ENCODE data around the gene PHTF2.

The PHTF2 gene

DNA sequence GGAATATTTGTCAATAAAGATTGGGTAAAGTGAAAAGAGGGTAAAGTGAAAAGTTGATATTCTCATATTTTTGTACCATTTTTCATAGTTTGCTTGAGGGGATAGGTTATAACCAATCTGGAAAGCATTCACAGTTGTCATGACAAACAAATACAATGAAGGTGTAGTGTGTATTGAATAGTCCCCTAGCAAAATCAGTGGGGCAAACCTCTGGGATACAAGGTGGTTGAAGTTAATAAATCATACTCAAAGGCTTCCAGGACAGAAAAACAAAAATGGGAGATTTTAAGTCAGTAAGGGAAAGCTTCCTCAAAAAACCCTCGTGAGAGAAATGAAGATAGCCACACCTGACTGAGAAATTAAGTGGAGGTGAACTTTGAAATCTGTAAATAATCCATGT, 39.4 kb downstream of the PHTF2 start:
- Histone ChIP-seq H3K4me2 (ENCODE audit: low read length) (no peak overlapping the region), H3K23ac (ENCODE audit: low read length) (no peak overlapping the region), H3K79me1 (ENCODE audit: low read length) (peaks cover 6% of the 10 kb centered on the region), H2BK120ac (ENCODE audit: insufficient read depth, low read length, poor library complexity) (no peak overlapping the region), H2AFZ (ENCODE audit: insufficient read depth, low read length, poor library complexity) (no peak overlapping the region), H4K12ac (ENCODE audit: low read depth, low read length) (no peak overlapping the region), H3K18ac (ENCODE audit: low read length) (no peak overlapping the region), H3K27ac (ENCODE audit: low read depth, low read length) (no peak overlapping the region), H2BK12ac (ENCODE audit: low read length) (no peak overlapping the region), H3K4ac (ENCODE audit: low read depth, low read length) (no peak overlapping the region), H4K91ac (ENCODE audit: low read depth, low read length) (no peak overlapping the region), H4K8ac (ENCODE audit: low read depth, low read length) (no peak overlapping the region), H2BK5ac (ENCODE audit: low read depth, low read length, poor library complexity) (no peak overlapping the region), H3K4me1 (ENCODE audit: control insufficient read depth in 1 of 2, insufficient read depth in 2 of 2, low read length in 2 of 2) (peaks cover 2% of the 10 kb centered on the region in 2 experiments), H3K36me3 (ENCODE audit: control insufficient read depth in 1 of 2, insufficient read depth in 2 of 2, low read length in 2 of 2) (no peaks in the 10 kb centered on the region), H3K9me3 (ENCODE audit: insufficient read depth, low read depth, low read length) (no peaks in the 10 kb centered on the region), H3K79me2 (ENCODE audit: control insufficient read depth, insufficient read depth, low read length, poor library complexity) (peaks cover 2% of the 10 kb centered on the region), H2AK5ac (ENCODE audit: low read length) (no peak overlapping the region), H3K9ac (ENCODE audit: low read length) (no peak overlapping the region), H3K14ac (ENCODE audit: low read length) (no peak overlapping the region), H3K27me3 (ENCODE audit: insufficient read depth, low read length) (no peaks in the 10 kb centered on the region), H3K4me3 (ENCODE audit: low read depth, low read length) (no peak overlapping the region)
- peak in 1 of 2 donors; percentile 47 for DNase-seq
- WGBS (ENCODE audit: extremely low coverage, insufficient coverage, insufficient read length) = no CpG with 5 or more reads among the region's 1 CpG

DNA sequence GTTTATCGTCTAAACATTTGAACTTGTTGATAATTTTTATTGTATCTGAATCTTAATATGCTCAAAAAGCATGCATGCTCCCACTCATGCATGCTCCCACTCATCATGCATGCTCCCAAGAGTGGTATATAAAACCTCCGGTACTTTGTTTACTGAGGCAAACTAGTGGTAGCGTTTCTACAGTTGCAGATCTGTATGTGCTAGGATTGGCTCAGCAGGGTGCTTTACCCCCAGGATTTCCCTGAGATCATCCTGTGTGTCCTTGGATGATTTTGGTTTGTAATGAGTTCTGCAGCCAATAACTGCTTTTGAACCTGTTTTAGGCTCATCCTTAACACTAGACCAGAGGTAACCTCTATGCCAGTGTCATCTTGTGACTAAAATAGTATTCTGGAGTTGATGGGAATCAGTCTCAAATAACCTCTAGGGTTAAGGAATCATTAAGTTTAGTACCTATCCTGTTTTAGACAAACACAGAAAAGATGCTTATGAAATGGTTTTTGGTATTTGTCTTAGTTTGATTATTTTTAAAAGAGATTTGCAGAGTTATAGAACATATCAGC, 40.4 kb downstream of the PHTF2 start:
- no peak overlapping the region for H4K91ac ChIP-seq (ENCODE audit: low read depth, low read length)

DNA sequence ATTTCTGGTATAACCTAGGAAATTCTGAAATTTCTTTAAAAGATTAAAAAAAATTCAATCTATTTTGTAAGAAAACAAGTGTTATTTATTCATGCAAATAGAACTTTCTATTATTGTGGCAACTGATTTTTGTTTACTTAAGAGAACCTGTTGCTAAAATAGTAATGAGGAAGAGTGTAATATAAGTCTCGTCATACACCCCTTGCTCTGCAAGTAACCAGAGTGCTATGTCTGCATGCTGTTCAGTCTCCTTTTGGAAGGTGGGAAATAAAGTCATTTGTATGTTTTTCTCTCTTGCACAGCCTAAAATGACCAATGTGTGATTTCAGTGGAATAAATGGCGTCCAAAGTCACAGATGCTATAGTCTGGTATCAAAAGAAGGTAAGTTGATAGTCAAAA, 41.3 kb downstream of the PHTF2 start:
- WGBS (ENCODE audit: extremely low coverage, insufficient coverage, insufficient read length) = no CpG with 5 or more reads among the region's 2 CpGs
- peaks cover 2% of the 10 kb centered on the region for H3K79me2 ChIP-seq (ENCODE audit: control insufficient read depth, insufficient read depth, low read length, poor library complexity)
- no peak overlapping the region for H3K9ac ChIP-seq (ENCODE audit: low read length)

More for the DNA sequence above, 40.4 kb downstream of the PHTF2 start:
- no peak overlapping the region for H3K4me2 ChIP-seq (ENCODE audit: low read length)
- H2BK5ac ChIP-seq (ENCODE audit: low read depth, low read length, poor library complexity) = no peak overlapping the region
- no peak overlapping the region for H4K8ac ChIP-seq (ENCODE audit: low read depth, low read length)
- H3K4ac ChIP-seq (ENCODE audit: low read depth, low read length) = no peak overlapping the region
- peaks cover under 1 to 1% of the 10 kb centered on the region in 2 experiments for H3K4me1 ChIP-seq (ENCODE audit: control insufficient read depth in 1 of 2, insufficient read depth in 2 of 2, low read length in 2 of 2)
- no peak overlapping the region for H3K9ac ChIP-seq (ENCODE audit: low read length)
- WGBS (ENCODE audit: extremely low coverage, insufficient coverage, insufficient read length) = no CpG with 5 or more reads among the region's 3 CpGs
- H3K18ac ChIP-seq (ENCODE audit: low read length) = no peak overlapping the region
- peaks cover 2% of the 10 kb centered on the region for H3K79me2 ChIP-seq (ENCODE audit: control insufficient read depth, insufficient read depth, low read length, poor library complexity)
- no peak overlapping the region for H4K12ac ChIP-seq (ENCODE audit: low read depth, low read length)
- no peak overlapping the region for H3K23ac ChIP-seq (ENCODE audit: low read length)
- H3K4me3 ChIP-seq (ENCODE audit: low read depth, low read length) = no peak overlapping the region
- no peak overlapping the region for H3K27ac ChIP-seq (ENCODE audit: low read depth, low read length)
- no peaks in the 10 kb centered on the region for H3K36me3 ChIP-seq (ENCODE audit: control insufficient read depth in 1 of 2, insufficient read depth in 2 of 2, low read length in 2 of 2)
- H2AFZ ChIP-seq (ENCODE audit: insufficient read depth, low read length, poor library complexity) = no peak overlapping the region
- no peak overlapping the region for H2AK5ac ChIP-seq (ENCODE audit: low read length)
- H3K9me3 ChIP-seq (ENCODE audit: insufficient read depth, low read depth, low read length) = no peaks in the 10 kb centered on the region
- H3K27me3 ChIP-seq (ENCODE audit: insufficient read depth, low read length) = no peaks in the 10 kb centered on the region
- H2BK12ac ChIP-seq (ENCODE audit: low read length) = no peak overlapping the region
- H2BK120ac ChIP-seq (ENCODE audit: insufficient read depth, low read length, poor library complexity) = no peak overlapping the region
- peaks cover 3% of the 10 kb centered on the region for H3K79me1 ChIP-seq (ENCODE audit: low read length)
- H3K14ac ChIP-seq (ENCODE audit: low read length) = no peak overlapping the region
- no peak for DNase-seq

DNA sequence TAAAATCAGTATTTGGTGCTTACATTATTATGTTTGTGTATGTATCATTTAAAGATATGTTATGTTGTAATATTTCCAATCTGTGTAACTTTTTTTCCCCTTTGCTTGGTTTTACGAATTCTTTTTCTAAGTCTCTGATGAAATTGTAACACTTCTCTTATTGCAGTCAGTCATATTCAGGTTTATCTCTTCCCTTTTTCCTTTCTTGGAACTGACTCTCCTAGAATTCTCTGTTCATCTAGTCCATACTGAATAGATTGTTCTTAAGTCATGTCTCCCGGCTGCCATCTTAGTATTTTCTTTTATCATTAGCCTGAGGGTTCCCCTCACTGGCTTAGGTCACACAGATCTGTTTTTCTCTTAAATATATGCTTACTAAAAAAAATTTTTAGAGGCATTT, 44.6 kb downstream of the PHTF2 start:
- Histone ChIP-seq H3K9ac (ENCODE audit: low read length) (no peak overlapping the region), H3K79me1 (ENCODE audit: low read length) (no peaks in the 10 kb centered on the region), H3K27ac (ENCODE audit: low read depth, low read length) (no peak overlapping the region), H4K91ac (ENCODE audit: low read depth, low read length) (no peak overlapping the region), H3K4me1 (ENCODE audit: control insufficient read depth in 1 of 2, insufficient read depth in 2 of 2, low read length in 2 of 2) (no peaks in the 10 kb centered on the region), H3K4ac (ENCODE audit: low read depth, low read length) (no peak overlapping the region), H3K14ac (ENCODE audit: low read length) (no peak overlapping the region), H2AK5ac (ENCODE audit: low read length) (no peak overlapping the region), H3K4me3 (ENCODE audit: low read depth, low read length) (no peak overlapping the region), H3K9me3 (ENCODE audit: insufficient read depth, low read depth, low read length) (no peaks in the 10 kb centered on the region), H3K79me2 (ENCODE audit: control insufficient read depth, insufficient read depth, low read length, poor library complexity) (peaks cover 2% of the 10 kb centered on the region), H2BK120ac (ENCODE audit: insufficient read depth, low read length, poor library complexity) (no peak overlapping the region), H3K27me3 (ENCODE audit: insufficient read depth, low read length) (no peaks in the 10 kb centered on the region), H2AFZ (ENCODE audit: insufficient read depth, low read length, poor library complexity) (no peak overlapping the region), H4K12ac (ENCODE audit: low read depth, low read length) (no peak overlapping the region), H3K18ac (ENCODE audit: low read length) (no peak overlapping the region), H4K8ac (ENCODE audit: low read depth, low read length) (no peak overlapping the region), H3K36me3 (ENCODE audit: control insufficient read depth in 1 of 2, insufficient read depth in 2 of 2, low read length in 2 of 2) (no peaks in the 10 kb centered on the region), H3K4me2 (ENCODE audit: low read length) (no peak overlapping the region), H2BK5ac (ENCODE audit: low read depth, low read length, poor library complexity) (no peak overlapping the region), H3K23ac (ENCODE audit: low read length) (no peak overlapping the region), H2BK12ac (ENCODE audit: low read length) (no peak overlapping the region)
- WGBS (ENCODE audit: extremely low coverage, insufficient coverage, insufficient read length) = no CpG with 5 or more reads among the region's 2 CpGs
- DNase-seq = no peak

More for the DNA sequence above, 41.3 kb downstream of the PHTF2 start:
- Histone ChIP-seq H2BK5ac (ENCODE audit: low read depth, low read length, poor library complexity) (no peak overlapping the region), H3K14ac (ENCODE audit: low read length) (no peak overlapping the region), H3K4ac (ENCODE audit: low read depth, low read length) (no peak overlapping the region), H3K18ac (ENCODE audit: low read length) (no peak overlapping the region), H4K91ac (ENCODE audit: low read depth, low read length) (no peak overlapping the region), H2BK120ac (ENCODE audit: insufficient read depth, low read length, poor library complexity) (no peak overlapping the region), H4K12ac (ENCODE audit: low read depth, low read length) (no peak overlapping the region), H3K79me1 (ENCODE audit: low read length) (no peaks in the 10 kb centered on the region), H3K36me3 (ENCODE audit: control insufficient read depth in 1 of 2, insufficient read depth in 2 of 2, low read length in 2 of 2) (no peaks in the 10 kb centered on the region), H3K4me1 (ENCODE audit: control insufficient read depth in 1 of 2, insufficient read depth in 2 of 2, low read length in 2 of 2) (no peaks in the 10 kb centered on the region), H3K27ac (ENCODE audit: low read depth, low read length) (no peak overlapping the region), H3K27me3 (ENCODE audit: insufficient read depth, low read length) (no peaks in the 10 kb centered on the region), H3K9me3 (ENCODE audit: insufficient read depth, low read depth, low read length) (no peaks in the 10 kb centered on the region), H2AK5ac (ENCODE audit: low read length) (no peak overlapping the region), H4K8ac (ENCODE audit: low read depth, low read length) (no peak overlapping the region), H3K4me2 (ENCODE audit: low read length) (no peak overlapping the region), H3K4me3 (ENCODE audit: low read depth, low read length) (no peak overlapping the region), H2BK12ac (ENCODE audit: low read length) (no peak overlapping the region), H2AFZ (ENCODE audit: insufficient read depth, low read length, poor library complexity) (no peak overlapping the region), H3K23ac (ENCODE audit: low read length) (no peak overlapping the region)
- DNase-seq = no peak

Measured in trophoblast cell (in vitro differentiated cells and primary cell).